22Rv1 (cell line): ENCODE data around the gene HEYL.

Experiments used
- H3K27ac ChIP-seq: fragments of 450-650 bp; 2 replicates; pipeline ENCODE4 v1.5.1; 2017
- CTCF ChIP-seq: fragments of 450-650 bp; IDR thresholded peaks from 2 replicates; pipeline ENCODE4 v1.5.1; 2017; ENCODE audit warnings: mild to moderate bottlenecking
- ZFX ChIP-seq: fragments of 450-650 bp; IDR thresholded peaks from 2 replicates; pipeline ENCODE4 v1.6.1; 2017; ENCODE audit warnings: antibody characterized with exemption, borderline replicate concordance

The HEYL gene

GRCh38 chr1:39650431-39650830 lies 11.0 kb upstream of the HEYL start:
- TF ChIP-seq ZFX (no peak), CTCF (no peak)
- no peak overlapping the region for H3K27ac ChIP-seq

GRCh38 chr1:39649636-39650185 lies 10.3 kb upstream of the HEYL start:
- TF ChIP-seq CTCF = no peak
- TF ChIP-seq ZFX = no peak
- no peak overlapping the region for H3K27ac ChIP-seq

- TF ChIP-seq ZFX = no peak
- TF ChIP-seq CTCF = no peak
- no peak overlapping the region for H3K27ac ChIP-seq
Observed at GRCh38 chr1:39648496-39648895, 9.1 kb upstream of the HEYL start.

- no peak for TF ChIP-seq ZFX
- TF ChIP-seq CTCF = no peak
- H3K27ac ChIP-seq = no peak overlapping the region
Observed at GRCh38 chr1:39647247-39647646, 7.8 kb upstream of the HEYL start.

- TF ChIP-seq ZFX (no peak), CTCF (no peak)
- H3K27ac ChIP-seq = no peak overlapping the region
Observed at GRCh38 chr1:39646232-39647081, 7.0 kb upstream of the HEYL start.

GRCh38 chr1:39645411-39646043 lies 6.1 kb upstream of the HEYL start:
- TF ChIP-seq CTCF (no peak), ZFX (no peak)
- H3K27ac ChIP-seq = no peak overlapping the region

GRCh38 chr1:39643705-39644104 lies 4.3 kb upstream of the HEYL start:
- no peak overlapping the region for H3K27ac ChIP-seq
- TF ChIP-seq CTCF (no peak), ZFX (no peak)
